Prostate gland (tissue), 2 donors: Measurements from ENCODE around the gene SLIT1.

ENCODE experiments used
- POLR2A ChIP-seq: fragments of 450-650 bp; IDR thresholded peaks from one replicate; pipeline ENCODE4 v1.6.1; 2016; ENCODE audit warnings: antibody characterized with exemption, mild to moderate bottlenecking
- POLR2AphosphoS5 ChIP-seq: sonication (generic); formaldehyde crosslinking; IDR thresholded peaks from one replicate; pipeline ENCODE4 v1.6.1; 2017; ENCODE audit warnings: antibody characterized with exemption
- TF ChIP-seq, protein P1 (sequence below), 4 experiments: fragments of 200-600 bp in 2 of 4; fragments of 450-650 bp in 2 of 4; sonication (generic) in 2 of 4; IDR thresholded peaks; 1 replicate in 3 of 4; 2 replicates in 1 of 4; pipeline ENCODE4 v1.5.1; 2016 to 2019; ENCODE audit warnings: antibody characterized with exemption in 4 of 4, mild to moderate bottlenecking in 2 of 4, moderate library complexity in 2 of 4

DNA sequence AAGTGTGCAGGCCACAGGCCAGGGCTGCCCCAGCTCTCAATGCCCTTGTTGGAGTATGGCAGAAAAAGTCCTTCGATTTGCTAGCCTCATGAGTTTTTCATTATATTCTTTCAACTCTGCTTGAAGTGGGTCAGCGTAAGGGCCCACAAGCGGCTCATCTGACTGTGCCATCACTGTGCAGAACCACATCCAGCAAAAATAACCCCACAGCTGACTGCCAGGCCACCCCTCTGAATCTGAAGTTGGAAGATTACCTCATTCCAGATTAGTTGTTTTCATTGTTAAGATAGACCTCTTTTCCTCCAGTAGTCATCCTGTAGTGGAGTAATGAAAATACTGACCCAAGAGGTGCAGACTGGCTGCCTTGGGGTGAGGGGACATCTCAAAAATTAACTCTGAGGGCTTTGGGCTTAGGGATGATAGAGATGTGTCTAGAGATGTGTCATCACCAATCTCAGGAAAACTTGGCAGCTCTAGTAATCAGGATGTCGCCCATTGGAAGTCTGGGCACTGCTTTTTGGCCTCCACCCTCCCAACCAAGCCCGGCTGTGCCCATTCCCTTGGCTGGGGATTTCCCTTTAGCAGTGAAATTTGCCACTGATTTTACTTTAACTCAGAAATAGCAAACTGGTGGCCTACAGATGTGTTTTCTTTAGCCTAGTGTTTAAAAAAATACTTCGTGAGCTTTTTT, 189.3 kb downstream of the SLIT1 start:
- TF ChIP-seq, protein P1, sequence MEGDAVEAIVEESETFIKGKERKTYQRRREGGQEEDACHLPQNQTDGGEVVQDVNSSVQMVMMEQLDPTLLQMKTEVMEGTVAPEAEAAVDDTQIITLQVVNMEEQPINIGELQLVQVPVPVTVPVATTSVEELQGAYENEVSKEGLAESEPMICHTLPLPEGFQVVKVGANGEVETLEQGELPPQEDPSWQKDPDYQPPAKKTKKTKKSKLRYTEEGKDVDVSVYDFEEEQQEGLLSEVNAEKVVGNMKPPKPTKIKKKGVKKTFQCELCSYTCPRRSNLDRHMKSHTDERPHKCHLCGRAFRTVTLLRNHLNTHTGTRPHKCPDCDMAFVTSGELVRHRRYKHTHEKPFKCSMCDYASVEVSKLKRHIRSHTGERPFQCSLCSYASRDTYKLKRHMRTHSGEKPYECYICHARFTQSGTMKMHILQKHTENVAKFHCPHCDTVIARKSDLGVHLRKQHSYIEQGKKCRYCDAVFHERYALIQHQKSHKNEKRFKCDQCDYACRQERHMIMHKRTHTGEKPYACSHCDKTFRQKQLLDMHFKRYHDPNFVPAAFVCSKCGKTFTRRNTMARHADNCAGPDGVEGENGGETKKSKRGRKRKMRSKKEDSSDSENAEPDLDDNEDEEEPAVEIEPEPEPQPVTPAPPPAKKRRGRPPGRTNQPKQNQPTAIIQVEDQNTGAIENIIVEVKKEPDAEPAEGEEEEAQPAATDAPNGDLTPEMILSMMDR (IDR thresholded peaks at IDR 0.05) = no peak
- no peak for TF ChIP-seq POLR2A
- TF ChIP-seq POLR2AphosphoS5 = no peak
